MM.1S (cell line): ENCODE results near the gene KLRF2.

Source experiments
- EZH2 ChIP-seq: fragments of 300-600 bp; sonication (generic); optimal IDR thresholded peaks from 2 replicates; pipeline ENCODE3; 2017; ENCODE audit warnings: low read depth, mild to moderate bottlenecking, antibody characterized with exemption, low read length, mixed read lengths
- EZH2phosphoT487 ChIP-seq: fragments of 300-600 bp; sonication (generic); IDR thresholded peaks from 2 replicates; pipeline ENCODE4 v1.6.1; 2018; ENCODE audit warnings: antibody characterized with exemption, low read length
- TF ChIP-seq, protein P1 (sequence below): fragments of 300-600 bp; sonication (generic); IDR thresholded peaks from 2 replicates; pipeline ENCODE4 v1.5.1; 2016; ENCODE audit warnings: antibody characterized with exemption, low read length, mixed read lengths

DNA sequence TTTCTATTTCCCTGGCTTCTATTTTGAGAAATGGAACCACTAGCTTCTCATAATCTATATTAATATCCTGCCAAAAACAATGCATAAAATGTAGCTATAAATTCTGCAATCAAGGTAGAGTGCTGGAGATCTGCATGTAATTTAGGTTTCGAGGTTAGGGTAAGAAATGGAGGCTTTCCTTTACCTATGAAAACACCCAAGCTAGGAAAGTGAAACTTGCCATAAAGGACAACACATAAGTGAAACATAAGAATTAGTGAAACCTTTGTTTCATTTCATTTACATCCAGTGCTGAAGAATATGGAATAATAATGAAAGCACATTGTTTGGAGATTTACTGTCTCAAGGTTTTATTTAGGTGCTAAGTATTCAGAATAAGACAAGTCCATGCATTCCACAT lies 41.1 kb downstream of the KLRF2 start:
- TF ChIP-seq, protein P1, sequence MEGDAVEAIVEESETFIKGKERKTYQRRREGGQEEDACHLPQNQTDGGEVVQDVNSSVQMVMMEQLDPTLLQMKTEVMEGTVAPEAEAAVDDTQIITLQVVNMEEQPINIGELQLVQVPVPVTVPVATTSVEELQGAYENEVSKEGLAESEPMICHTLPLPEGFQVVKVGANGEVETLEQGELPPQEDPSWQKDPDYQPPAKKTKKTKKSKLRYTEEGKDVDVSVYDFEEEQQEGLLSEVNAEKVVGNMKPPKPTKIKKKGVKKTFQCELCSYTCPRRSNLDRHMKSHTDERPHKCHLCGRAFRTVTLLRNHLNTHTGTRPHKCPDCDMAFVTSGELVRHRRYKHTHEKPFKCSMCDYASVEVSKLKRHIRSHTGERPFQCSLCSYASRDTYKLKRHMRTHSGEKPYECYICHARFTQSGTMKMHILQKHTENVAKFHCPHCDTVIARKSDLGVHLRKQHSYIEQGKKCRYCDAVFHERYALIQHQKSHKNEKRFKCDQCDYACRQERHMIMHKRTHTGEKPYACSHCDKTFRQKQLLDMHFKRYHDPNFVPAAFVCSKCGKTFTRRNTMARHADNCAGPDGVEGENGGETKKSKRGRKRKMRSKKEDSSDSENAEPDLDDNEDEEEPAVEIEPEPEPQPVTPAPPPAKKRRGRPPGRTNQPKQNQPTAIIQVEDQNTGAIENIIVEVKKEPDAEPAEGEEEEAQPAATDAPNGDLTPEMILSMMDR, result no peak
- TF ChIP-seq EZH2phosphoT487, result no peak
- TF ChIP-seq EZH2, result no peak
